GM12891 (cell line): ENCODE data around the gene LIPT2.

Experiments
- POLR2A ChIP-seq: IDR thresholded peaks from 2 replicates; pipeline ENCODE4 v1.6.1; 2011; ENCODE audit warnings: low read depth, low read length, control low read depth
- POLR2AphosphoS5 ChIP-seq: IDR thresholded peaks from 2 replicates; pipeline ENCODE4 v1.6.1; 2011; ENCODE audit warnings: low read depth, low read length, control low read depth
- SPI1 ChIP-seq: IDR thresholded peaks from 2 replicates; pipeline ENCODE4 v1.6.1; 2011; ENCODE audit warnings: low read depth, low read length, control low read depth
- TAF1 ChIP-seq: IDR thresholded peaks from 2 replicates; pipeline ENCODE4 v1.6.1; 2011; ENCODE audit warnings: low read depth, low read length, control low read depth

DNA sequence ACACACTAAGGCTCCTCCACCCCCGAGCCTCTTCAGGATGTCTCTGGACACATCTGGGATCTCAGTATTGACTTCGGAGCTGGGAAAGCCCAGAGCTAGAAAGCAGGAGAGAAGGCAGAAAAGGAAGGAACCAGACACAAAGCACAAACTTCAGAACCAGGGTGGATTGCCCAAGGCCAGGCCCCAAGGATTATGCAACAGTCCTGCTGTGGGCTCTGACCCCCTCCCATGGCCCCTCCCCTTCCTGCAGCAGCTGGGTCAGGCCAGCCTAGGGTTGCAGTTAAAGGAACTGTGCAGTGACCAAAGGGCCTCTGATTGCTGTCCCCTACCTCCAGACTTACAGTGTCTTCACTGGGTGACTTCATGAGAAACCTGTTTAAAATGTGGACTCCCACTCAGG lies 31.5 kb downstream of the LIPT2 start:
- TF ChIP-seq POLR2A (no peak), SPI1 (no peak), POLR2AphosphoS5 (no peak), TAF1 (no peak)
